HL-60/S4 treated with retinoic acid at 250 ng/mL for 4 days and 3 days (cell line): Measurements from ENCODE around the gene GRIK4.
"Not testable (repeated sequence)": the region's sequence is repeated elsewhere in the genome, so short reads cannot be mapped to it uniquely, and the experiment has no call there.

Experiments used
- in situ Hi-C: fragments of 300-500 bp; cut with MboI; formaldehyde crosslinking; loops from 2 replicates; pipeline ENCODE4 v1.7.0; 2022; ENCODE audit warnings: low sequenced_read_pairs

Gene GRIK4

GRCh38 chr11:120568572-120569307, 57.2 kb downstream of the GRIK4 start:
- in situ Hi-C loops: no loop called here

- in situ Hi-C loops: no loop called here
These were observed 58.3 kb downstream of the GRIK4 start for GRCh38 chr11:120569861-120570260.

- in situ Hi-C loops: no loop called here
These were observed 59.9 kb downstream of the GRIK4 start for GRCh38 chr11:120571476-120571875.

- in situ Hi-C loops: no loop called here
These were observed 62.3 kb downstream of the GRIK4 start for GRCh38 chr11:120573756-120574354.

- in situ Hi-C loops: no loop called here
These were observed 63.3 kb downstream of the GRIK4 start for GRCh38 chr11:120574876-120575275.

- in situ Hi-C loops: no loop called here
These were observed 63.9 kb downstream of the GRIK4 start for GRCh38 chr11:120575461-120575860.

- in situ Hi-C loops: no loop called here
These were observed 65.1 kb downstream of the GRIK4 start for GRCh38 chr11:120576606-120577005.

GRCh38 chr11:120577041-120577440, 65.5 kb downstream of the GRIK4 start:
- in situ Hi-C loops: no loop called here

- in situ Hi-C loops: no loop called here
These were observed 66.2 kb downstream of the GRIK4 start for GRCh38 chr11:120577624-120578363.

- in situ Hi-C loops: no loop called here
These were observed 67.1 kb downstream of the GRIK4 start for GRCh38 chr11:120578596-120579154.

- in situ Hi-C loops: no loop called here
These were observed 68.1 kb downstream of the GRIK4 start for GRCh38 chr11:120579611-120580031.

- in situ Hi-C loops: no loop called here
These were observed 69.8 kb downstream of the GRIK4 start for GRCh38 chr11:120581313-120581712.

- in situ Hi-C loops: not testable (repeated sequence)
These were observed 71.0 kb downstream of the GRIK4 start for GRCh38 chr11:120582535-120582934.

GRCh38 chr11:120586072-120586471, 74.5 kb downstream of the GRIK4 start:
- in situ Hi-C loops: no loop called here

- in situ Hi-C loops: no loop called here
These were observed 75.2 kb downstream of the GRIK4 start for GRCh38 chr11:120586728-120587127.

GRCh38 chr11:120587299-120587698, 75.8 kb downstream of the GRIK4 start:
- in situ Hi-C loops: no loop called here

- in situ Hi-C loops: no loop called here
These were observed 77.8 kb downstream of the GRIK4 start for GRCh38 chr11:120589376-120589775.

- in situ Hi-C loops: no loop called here
These were observed 78.9 kb downstream of the GRIK4 start for GRCh38 chr11:120590472-120590871.

GRCh38 chr11:120594746-120595145, 83.2 kb downstream of the GRIK4 start:
- in situ Hi-C loops: no loop called here

GRCh38 chr11:120595557-120595956, 84.0 kb downstream of the GRIK4 start:
- in situ Hi-C loops: no loop called here
